OCI-LY3 (cell line): ENCODE data around the gene SOX5.

Source experiments
- H2AFZ ChIP-seq: fragments of 200-600, 300-600 bp; shearing (Covaris generic); 2 replicates; pipeline ENCODE4 v1.6.0; 2014; ENCODE audit warnings: antibody characterized with exemption, low read depth, low read length
- H3K27ac ChIP-seq: fragments of 200-600, 300-600 bp; sonication (generic); 2 replicates; pipeline ENCODE4 v1.5.1; 2014; ENCODE audit warnings: mild to moderate bottlenecking, low read length, moderate library complexity, mixed read lengths
- H3K27me3 ChIP-seq: fragments of 200-600, 300-600 bp; sonication (generic); 2 replicates; pipeline ENCODE4 v1.6.1; 2014; ENCODE audit warnings: low read depth, low read length, mixed read lengths
- H3K36me3 ChIP-seq: fragments of 200-600, 300-600 bp; sonication (generic); replicated peaks from 2 replicates; pipeline ENCODE3; 2014; ENCODE audit warnings: low read depth, low read length, mixed read lengths
- H3K4me1 ChIP-seq: fragments of 300-600, 200-600 bp; sonication (generic); 2 replicates; pipeline ENCODE4 v1.6.1; 2014; ENCODE audit warnings: low read length, mixed read lengths
- H3K4me2 ChIP-seq: fragments of 200-600, 300-600 bp; sonication (generic); 2 replicates; pipeline ENCODE4 v1.6.1; 2014; ENCODE audit warnings: low read length, mixed read lengths
- H3K4me3 ChIP-seq: fragments of 300-600, 200-600 bp; sonication (generic); 2 replicates; pipeline ENCODE4 v1.5.1; 2014; ENCODE audit warnings: antibody characterized with exemption, mild to moderate bottlenecking, low read length, moderate library complexity
- H3K79me2 ChIP-seq: fragments of 300-600, 200-600 bp; shearing (Covaris generic); 2 replicates; pipeline ENCODE4 v1.6.1; 2014; ENCODE audit warnings: mild to moderate bottlenecking, low read length, mixed read lengths
- H3K9ac ChIP-seq: fragments of 300-600, 200-600 bp; shearing (Covaris generic); 2 replicates; pipeline ENCODE4 v1.6.0; 2014; ENCODE audit warnings: mild to moderate bottlenecking, low read length, moderate library complexity
- H3K9me3 ChIP-seq: fragments of 200-600, 300-600 bp; shearing (Covaris generic); 2 replicates; pipeline ENCODE4 v1.6.1; 2014; ENCODE audit warnings: low read length, mixed read lengths; ENCODE audit not compliant: insufficient read depth
- H4K20me1 ChIP-seq: fragments of 200-600, 300-600 bp; sonication (generic); 2 replicates; pipeline ENCODE4 v1.6.1; 2016; ENCODE audit warnings: low read length, mixed read lengths; ENCODE audit not compliant: insufficient read depth
- CTCF ChIP-seq: fragments of 200-600, 300-600 bp; sonication (generic); IDR thresholded peaks from 2 replicates; pipeline ENCODE4 v1.5.1; 2014; ENCODE audit warnings: antibody characterized with exemption, low read length, low read depth
- EZH2phosphoT487 ChIP-seq: fragments of 200-600 bp; shearing (Covaris generic); IDR thresholded peaks from 2 replicates; pipeline ENCODE4 v1.6.1; 2018; ENCODE audit warnings: antibody characterized with exemption, mixed run types, low read depth

The SOX5 gene

GRCh38 chr12:23931176-23931575 is 18.3 kb downstream of the SOX5 start:
- Histone ChIP-seq H4K20me1 (peaks cover 78% of the 10 kb centered on the region), H3K79me2 (peaks cover 17% of the 10 kb centered on the region), H3K4me3 (no peak overlapping the region), H3K9ac (no peak overlapping the region), H3K27ac (no peak overlapping the region), H3K4me2 (no peak overlapping the region), H2AFZ (no peak overlapping the region), H3K4me1 (0 out of 2 replicates have a peak, but pooled peaks cover 5% of the 10 kb centered on the region), H3K9me3 (no peaks in the 10 kb centered on the region), H3K36me3 (peaks cover 7% of the 10 kb centered on the region), H3K27me3 (no peaks in the 10 kb centered on the region)
- TF ChIP-seq CTCF: no peak
- TF ChIP-seq EZH2phosphoT487: no peak

- Histone ChIP-seq H3K4me1 (0 out of 2 replicates have a peak, but pooled peaks cover 5% of the 10 kb centered on the region), H3K27me3 (no peaks in the 10 kb centered on the region)
- no peak for TF ChIP-seq EZH2phosphoT487
- no peak for TF ChIP-seq CTCF
These were observed 18.9 kb downstream of the SOX5 start for GRCh38 chr12:23930599-23930998.

GRCh38 chr12:23929906-23930305 is 19.6 kb downstream of the SOX5 start:
- H3K27me3 ChIP-seq: no peaks in the 10 kb centered on the region
- H2AFZ ChIP-seq: no peak overlapping the region
- no peak overlapping the region for H3K27ac ChIP-seq
- H3K79me2 ChIP-seq: peaks cover 17% of the 10 kb centered on the region
- H4K20me1 ChIP-seq: peaks cover 80% of the 10 kb centered on the region
- peaks cover 7% of the 10 kb centered on the region for H3K36me3 ChIP-seq
- no peak overlapping the region for H3K4me2 ChIP-seq
- TF ChIP-seq EZH2phosphoT487 (no peak), CTCF (no peak)
- H3K4me3 ChIP-seq: no peak overlapping the region
- H3K4me1 ChIP-seq: 0 out of 2 replicates have a peak, but pooled peaks cover 5% of the 10 kb centered on the region
- H3K9ac ChIP-seq: no peak overlapping the region
- no peaks in the 10 kb centered on the region for H3K9me3 ChIP-seq

More at GRCh38 chr12:23930599-23930998, 18.9 kb downstream of the SOX5 start:
- H3K4me3 ChIP-seq: no peak overlapping the region
- H3K27ac ChIP-seq: no peak overlapping the region
- H3K9ac ChIP-seq: no peak overlapping the region
- H4K20me1 ChIP-seq: peaks cover 80% of the 10 kb centered on the region
- peaks cover 17% of the 10 kb centered on the region for H3K79me2 ChIP-seq
- peaks cover 7% of the 10 kb centered on the region for H3K36me3 ChIP-seq
- no peak overlapping the region for H3K4me2 ChIP-seq
- no peak overlapping the region for H2AFZ ChIP-seq
- H3K9me3 ChIP-seq: no peaks in the 10 kb centered on the region

- H3K79me2 ChIP-seq: peaks cover 17% of the 10 kb centered on the region
- H3K4me1 ChIP-seq: 0 out of 2 replicates have a peak, but pooled peaks cover 5% of the 10 kb centered on the region
- H3K27ac ChIP-seq: no peak overlapping the region
- TF ChIP-seq EZH2phosphoT487 (no peak), CTCF (no peak)
- H3K27me3 ChIP-seq: no peaks in the 10 kb centered on the region
- peaks cover 82% of the 10 kb centered on the region for H4K20me1 ChIP-seq
- H3K9ac ChIP-seq: no peak overlapping the region
- no peak overlapping the region for H3K4me2 ChIP-seq
- peaks cover 3% of the 10 kb centered on the region for H3K36me3 ChIP-seq
- H3K4me3 ChIP-seq: no peak overlapping the region
- H2AFZ ChIP-seq: no peak overlapping the region
- no peaks in the 10 kb centered on the region for H3K9me3 ChIP-seq
These were observed 21.6 kb downstream of the SOX5 start for GRCh38 chr12:23927907-23928306.
